PC-9 (cell line): Measurements from ENCODE around the gene DNPEP. TPM values are rescaled to one million over a fixed set of nuclear protein-coding genes. Genes with fewer than 3 reads are reported as not detected.

Source experiments
- Bru-seq: library from RNA; stranded (reverse); fragments of 400-500 nt; gene quantifications from one replicate; lab custom pipeline; 2021; lab: Mats Ljungman, UMichigan
- BruChase-seq, 2 experiments: library from RNA; stranded (reverse); fragments of 400-500 nt; gene quantifications; one replicate each; lab custom pipeline; 2021; lab: Mats Ljungman, UMichigan
- BruUV-seq: library from RNA; stranded (reverse); fragments of 400-500 nt; replicated peaks from 2 replicates; lab custom pipeline; 2021; lab: Mats Ljungman, UMichigan
- CTCF ChIA-PET: fragments of 300-600 bp; sonication (Branson Sonifier 250); formaldehyde crosslinking; loops from one replicate; lab custom pipeline; 2022; ENCODE audit warnings: antibody characterized with exemption; lab: Charles Lee
- POLR2A ChIA-PET: fragments of 300-600 bp; sonication (Branson Sonifier 250); formaldehyde crosslinking; loops from one replicate; lab custom pipeline; 2022; ENCODE audit warnings: antibody characterized with exemption; ENCODE audit not compliant: unreplicated experiment; lab: Charles Lee
- DNase-seq, 2 experiments: peaks; one replicate each; pipeline versions ENCODE4 v3.0.0 to v3.0.0-alpha.2; 2015 to 2022; ENCODE audit warnings: mixed read lengths in 1 of 2
- H2AFZ ChIP-seq: fragments of 200-600 bp; sonication (generic); 2 replicates; pipeline ENCODE4 v1.8.1; 2017; ENCODE audit warnings: antibody characterized with exemption
- H3F3A ChIP-seq: fragments of 200-600 bp; sonication (generic); 2 replicates; pipeline ENCODE4 v1.8.1; 2017; ENCODE audit warnings: antibody characterized with exemption, mild to moderate bottlenecking, low read depth; ENCODE audit not compliant: insufficient read depth
- H3K27ac ChIP-seq: fragments of 200-600 bp; sonication (generic); 2 replicates; pipeline ENCODE4 v1.6.1; 2016; ENCODE audit warnings: mixed run types
- H3K27me3 ChIP-seq: fragments of 200-600 bp; sonication (generic); 2 replicates; pipeline ENCODE4 v1.6.1; 2016; ENCODE audit warnings: low read depth, mixed run types; ENCODE audit not compliant: insufficient read depth
- H3K36me3 ChIP-seq: fragments of 200-600 bp; sonication (generic); 2 replicates; pipeline ENCODE4 v1.6.1; 2016; ENCODE audit warnings: low read depth, mixed run types
- H3K4me1 ChIP-seq: fragments of 200-600 bp; sonication (generic); replicated peaks from 2 replicates; pipeline ENCODE4 v1.6.1; 2016; ENCODE audit warnings: mixed run types; ENCODE audit not compliant: insufficient read depth
- H3K4me2 ChIP-seq: fragments of 200-600 bp; sonication (generic); 2 replicates; pipeline ENCODE4 v1.6.1; 2017; ENCODE audit warnings: mixed run types
- H3K4me3 ChIP-seq: fragments of 200-600 bp; sonication (generic); 2 replicates; pipeline ENCODE4 v1.6.1; 2016; ENCODE audit warnings: mixed run types
- H3K79me2 ChIP-seq: fragments of 200-600 bp; sonication (generic); 2 replicates; pipeline ENCODE4 v1.6.1; 2017; ENCODE audit warnings: low read depth, mixed run types
- H3K9me2 ChIP-seq: fragments of 200-600 bp; sonication (generic); 2 replicates; pipeline ENCODE4 v1.8.1; 2017; ENCODE audit warnings: mild to moderate bottlenecking; ENCODE audit not compliant: insufficient read depth
- H3K9me3 ChIP-seq: fragments of 200-600 bp; sonication (generic); 2 replicates; pipeline ENCODE4 v1.8.1; 2016; ENCODE audit warnings: low read depth; ENCODE audit not compliant: insufficient read depth
- H4K20me1 ChIP-seq: fragments of 200-600 bp; sonication (generic); 2 replicates; pipeline ENCODE4 v1.8.1; 2017; ENCODE audit not compliant: insufficient read depth
- EZH2 ChIP-seq: fragments of 200-600 bp; sonication (generic); IDR thresholded peaks from 2 replicates; pipeline ENCODE4 v1.8.0; 2017; ENCODE audit warnings: antibody characterized with exemption, low read depth
- intact Hi-C: fragments of 100-400 bp; cut with micrococcal nuclease; formaldehyde crosslinking; loops from one replicate; pipeline ENCODE4 v1.10.0; 2022; ENCODE audit not compliant: unreplicated experiment
- long read RNA-seq: library from polyadenylated mRNA; stranded (forward); transcript quantifications from one replicate; pipeline ENCODE4 v2.0.0, GENCODE V29; 2022
- total RNA-seq: library from RNA; stranded (reverse); gene quantifications from 2 replicates; pipeline ENCODE4 v1.2.3, GENCODE V29; 2021
- TF ChIP-seq, protein P1 (sequence below): fragments of 200-600 bp; sonication (generic); conservative IDR thresholded peaks from 2 replicates; pipeline ENCODE4 v1.6.1; 2017; ENCODE audit warnings: mixed run types, antibody characterized with exemption, mild to moderate bottlenecking, moderate library complexity

Gene DNPEP
- total RNA-seq (99.1 and 107 TPM in 2 replicates), Bru-seq, nascent RNA (percentile 64 among the genes with signal in this experiment), BruChase-seq, experiment 1, labeled RNA remaining after a 2-hour chase (percentile 59 among the genes with signal in this experiment), BruChase-seq, experiment 2, labeled RNA remaining after a 6-hour chase (percentile 74 among the genes with signal in this experiment)
- long read RNA-seq, transcript DNPEP-217 (15 exons, 2,408 nt), result minor isoform, 10 of 253 reads
- long read RNA-seq, transcript DNPEP-201 (15 exons, 2,425 nt), result major isoform, 186 of 253 reads
- long read RNA-seq, transcript DNPEP-203 (15 exons, 1,657 nt), result minor isoform, 20 of 253 reads
- long read RNA-seq, partial matches to known transcripts, result 14 of 253 reads
- long read RNA-seq, other reads (novel, unspliced or antisense), result 22 of 253 reads

DNA sequence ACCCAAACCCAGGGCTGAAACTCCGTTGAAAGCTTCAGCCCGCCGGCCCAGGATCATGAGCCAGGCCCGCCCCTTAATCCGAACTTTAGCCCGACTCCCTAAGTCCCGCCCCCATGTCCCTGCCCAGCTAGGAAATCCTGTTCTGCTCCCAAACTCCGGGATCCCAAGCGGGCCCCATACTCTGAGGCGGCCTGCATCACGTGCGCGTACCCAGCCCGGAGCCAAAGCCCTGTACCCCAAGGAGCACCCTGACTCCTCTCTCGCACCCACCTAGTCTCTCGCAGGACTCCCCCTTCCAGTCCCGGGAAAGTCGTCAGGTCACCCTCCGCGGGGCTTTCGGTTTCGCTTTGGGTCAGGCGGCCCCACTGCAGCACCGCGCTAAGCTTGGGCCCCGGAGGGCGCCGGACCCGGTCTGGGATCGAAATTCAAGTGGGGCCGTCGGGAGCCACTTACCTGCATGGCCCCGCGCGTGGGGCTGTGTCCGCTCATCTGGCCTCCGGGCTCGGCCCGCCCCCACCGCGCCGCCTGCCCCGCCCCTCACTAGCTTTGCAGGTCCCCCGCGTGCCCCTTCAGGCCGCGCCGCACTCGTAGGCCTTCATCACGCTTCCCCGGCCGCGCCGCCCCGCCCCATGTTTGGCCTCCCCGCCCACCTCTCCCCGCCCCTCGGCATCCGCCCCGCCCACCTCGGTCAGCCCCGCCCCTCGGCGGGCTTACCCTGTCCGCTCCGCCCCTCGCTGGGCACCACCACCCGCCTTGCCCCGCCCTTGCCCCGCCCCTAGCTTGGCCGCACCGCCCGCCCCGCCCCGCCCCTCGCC, at the start of gene DNPEP:
TSS of gene DNPEP (minus strand) at position 607 of the 815 bp plus-strand sequence. CDS start at position 489, 118 bp downstream.
- ChIA-PET POLR2A (interaction anchor here (0.5 to 1.1 kb wide), 9 partner anchors 19 to 234 kb away, joined by 3 to 22 read pairs (median 7); partner anchors contain the start of genes GMPPA and TUBA4A), CTCF (interaction anchor here (0.6 to 2.7 kb wide), 8 partner anchors 65 to 728 kb away, joined by 3 to 14 read pairs (median 6); partner anchors contain the start of genes BCS1L, GMPPA and ZNF142)
- H3K4me2 ChIP-seq, result peak within 1 kb of the TSS; percentile 97
- peaks cover 6% of the 10 kb centered on the region; the same call in 1 of the 2 replicates for H3F3A ChIP-seq
- peak within 1 kb of the TSS; percentile 82 for H3K4me3 ChIP-seq
- peak within 1 kb of the TSS; percentile 81 for H3K27ac ChIP-seq
- BruUV-seq, result no TSS peak
- no peaks in the 10 kb centered on the region for H3K27me3 ChIP-seq
- peak within 1 kb of the TSS; percentile 91 for H2AFZ ChIP-seq
- peak; percentile 70 to 90 for DNase-seq
- H3K79me2 ChIP-seq, result peaks cover 11% of the 10 kb centered on the region; the same call in 1 of the 2 replicates
- H3K36me3 ChIP-seq, result peaks cover 14% of the 10 kb centered on the region; the same call in 1 of the 2 replicates
- peaks cover 6% of the 10 kb centered on the region; the same call in 1 of the 2 replicates for H3K4me1 ChIP-seq
- TF ChIP-seq, protein P1, sequence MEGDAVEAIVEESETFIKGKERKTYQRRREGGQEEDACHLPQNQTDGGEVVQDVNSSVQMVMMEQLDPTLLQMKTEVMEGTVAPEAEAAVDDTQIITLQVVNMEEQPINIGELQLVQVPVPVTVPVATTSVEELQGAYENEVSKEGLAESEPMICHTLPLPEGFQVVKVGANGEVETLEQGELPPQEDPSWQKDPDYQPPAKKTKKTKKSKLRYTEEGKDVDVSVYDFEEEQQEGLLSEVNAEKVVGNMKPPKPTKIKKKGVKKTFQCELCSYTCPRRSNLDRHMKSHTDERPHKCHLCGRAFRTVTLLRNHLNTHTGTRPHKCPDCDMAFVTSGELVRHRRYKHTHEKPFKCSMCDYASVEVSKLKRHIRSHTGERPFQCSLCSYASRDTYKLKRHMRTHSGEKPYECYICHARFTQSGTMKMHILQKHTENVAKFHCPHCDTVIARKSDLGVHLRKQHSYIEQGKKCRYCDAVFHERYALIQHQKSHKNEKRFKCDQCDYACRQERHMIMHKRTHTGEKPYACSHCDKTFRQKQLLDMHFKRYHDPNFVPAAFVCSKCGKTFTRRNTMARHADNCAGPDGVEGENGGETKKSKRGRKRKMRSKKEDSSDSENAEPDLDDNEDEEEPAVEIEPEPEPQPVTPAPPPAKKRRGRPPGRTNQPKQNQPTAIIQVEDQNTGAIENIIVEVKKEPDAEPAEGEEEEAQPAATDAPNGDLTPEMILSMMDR, result no peak
- H4K20me1 ChIP-seq, result peaks cover 4% of the 10 kb centered on the region; the same call in 1 of the 2 replicates
- H3K9me3 ChIP-seq, result no peaks in the 10 kb centered on the region
- no peaks in the 10 kb centered on the region for H3K9me2 ChIP-seq
- intact Hi-C loops, result loop anchor here (1.0 to 5.0 kb wide), 5 partner anchors 90 to 302 kb away; partner anchors contain the start of genes CNPPD1 and NHEJ1

DNA sequence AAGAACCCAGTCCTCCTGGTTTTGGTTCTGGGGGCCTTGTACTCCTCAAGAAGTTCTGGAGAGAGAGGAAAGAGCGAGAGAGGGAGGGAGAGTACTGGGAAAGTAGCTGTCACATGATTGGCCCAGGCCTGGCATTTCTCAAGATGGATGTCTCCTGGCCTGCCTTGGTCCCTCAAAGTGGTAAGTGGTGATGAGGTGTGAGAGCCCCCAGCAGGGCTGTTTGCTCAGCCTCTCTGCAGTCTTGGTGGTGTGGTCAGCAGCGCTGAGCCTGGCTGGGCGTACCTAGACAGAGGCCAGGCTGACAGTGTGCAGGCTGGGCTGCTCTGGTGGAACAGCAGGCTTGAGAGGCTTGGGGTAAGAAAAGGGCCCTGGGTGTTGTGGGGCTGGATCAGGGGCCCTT, 49.4 kb upstream of the DNPEP start:
- POLR2A ChIA-PET, result no interaction called here
- TF ChIP-seq EZH2, result no peak

DNA sequence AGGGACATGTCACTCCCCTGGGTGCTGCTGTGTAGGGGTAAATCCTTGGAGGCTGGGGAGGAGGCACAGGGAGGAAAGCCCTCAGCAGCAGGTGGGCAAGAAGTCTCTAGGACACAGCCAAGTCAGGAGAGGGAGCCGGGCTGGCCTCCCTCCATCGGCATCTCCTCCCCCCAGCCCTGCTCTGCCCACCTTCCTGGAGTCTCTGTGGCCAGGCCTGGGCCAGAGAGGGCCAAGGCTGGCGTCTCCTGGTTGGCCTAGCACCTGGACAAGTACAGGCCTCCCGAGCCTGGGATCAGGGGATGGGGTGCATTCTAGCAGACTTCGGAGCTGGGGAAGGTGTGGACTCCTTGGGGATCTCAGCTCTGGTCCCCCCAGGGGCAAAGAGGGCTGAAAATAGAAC, 48.8 kb upstream of the DNPEP start:
- no peaks in the 10 kb centered on the region for H3K9me3 ChIP-seq
- H4K20me1 ChIP-seq, result no peaks in the 10 kb centered on the region
- no peaks in the 10 kb centered on the region for H3K79me2 ChIP-seq
- peaks cover 9% of the 10 kb centered on the region for H3K4me1 ChIP-seq
- TF ChIP-seq, protein P1, result no peak
- no peak for TF ChIP-seq EZH2
- no peak for DNase-seq
- H3K4me3 ChIP-seq, result no peak overlapping the region
- CTCF ChIA-PET, result no interaction called here
- H3K36me3 ChIP-seq, result no peaks in the 10 kb centered on the region
- intact Hi-C loops, result no loop called here
- H3F3A ChIP-seq, result no peaks in the 10 kb centered on the region; the same call in 1 of the 2 replicates
- no peak overlapping the region for H3K4me2 ChIP-seq
- no peaks in the 10 kb centered on the region for H3K9me2 ChIP-seq
- no TSS peak for BruUV-seq
- no peaks in the 10 kb centered on the region for H3K27me3 ChIP-seq
- POLR2A ChIA-PET, result no interaction called here
- H3K27ac ChIP-seq, result no peak overlapping the region
- no peak overlapping the region for H2AFZ ChIP-seq

More for the DNA sequence above, 49.4 kb upstream of the DNPEP start:
- Histone ChIP-seq H3K4me1 (peaks cover 10% of the 10 kb centered on the region), H3K79me2 (no peaks in the 10 kb centered on the region), H3K27me3 (no peaks in the 10 kb centered on the region), H3K27ac (no peak overlapping the region), H4K20me1 (no peaks in the 10 kb centered on the region), H3F3A (no peaks in the 10 kb centered on the region; the same call in 1 of the 2 replicates), H3K36me3 (no peaks in the 10 kb centered on the region), H3K4me2 (no peak overlapping the region), H2AFZ (no peak overlapping the region), H3K4me3 (no peak overlapping the region), H3K9me2 (no peaks in the 10 kb centered on the region), H3K9me3 (no peaks in the 10 kb centered on the region)
- intact Hi-C loops, result no loop called here
- DNase-seq, result no peak
- CTCF ChIA-PET, result interaction anchor here (0.6 kb wide), 1 partner anchor 466 kb away, joined by 4 read pairs; no protein-coding TSS in a partner anchor
- BruUV-seq, result no TSS peak
